Fibroblast of lung (primary cell): Measurements from ENCODE around the gene NDST3.

Source experiments
- EZH2 ChIP-seq: IDR thresholded peaks from 2 replicates; pipeline ENCODE4 v1.5.1; 2012; ENCODE audit warnings: low read length, control low read depth, mild to moderate bottlenecking; ENCODE audit errors: missing control alignments
- TF ChIP-seq, protein P1 (sequence below), 2 donors: IDR thresholded peaks in 1 of 2; conservative IDR thresholded peaks in 1 of 2; 1 replicate in 1 of 2; 2 replicates in 1 of 2; pipeline ENCODE4 v1.5.1; 2011 to 2012; ENCODE audit warnings: low read length in 2 of 2, control low read depth in 1 of 2, inconsistent platforms in 1 of 2, low read depth in 1 of 2, mild to moderate bottlenecking in 1 of 2

- TF ChIP-seq, protein P1, sequence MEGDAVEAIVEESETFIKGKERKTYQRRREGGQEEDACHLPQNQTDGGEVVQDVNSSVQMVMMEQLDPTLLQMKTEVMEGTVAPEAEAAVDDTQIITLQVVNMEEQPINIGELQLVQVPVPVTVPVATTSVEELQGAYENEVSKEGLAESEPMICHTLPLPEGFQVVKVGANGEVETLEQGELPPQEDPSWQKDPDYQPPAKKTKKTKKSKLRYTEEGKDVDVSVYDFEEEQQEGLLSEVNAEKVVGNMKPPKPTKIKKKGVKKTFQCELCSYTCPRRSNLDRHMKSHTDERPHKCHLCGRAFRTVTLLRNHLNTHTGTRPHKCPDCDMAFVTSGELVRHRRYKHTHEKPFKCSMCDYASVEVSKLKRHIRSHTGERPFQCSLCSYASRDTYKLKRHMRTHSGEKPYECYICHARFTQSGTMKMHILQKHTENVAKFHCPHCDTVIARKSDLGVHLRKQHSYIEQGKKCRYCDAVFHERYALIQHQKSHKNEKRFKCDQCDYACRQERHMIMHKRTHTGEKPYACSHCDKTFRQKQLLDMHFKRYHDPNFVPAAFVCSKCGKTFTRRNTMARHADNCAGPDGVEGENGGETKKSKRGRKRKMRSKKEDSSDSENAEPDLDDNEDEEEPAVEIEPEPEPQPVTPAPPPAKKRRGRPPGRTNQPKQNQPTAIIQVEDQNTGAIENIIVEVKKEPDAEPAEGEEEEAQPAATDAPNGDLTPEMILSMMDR (conservative IDR thresholded peaks at IDR 0.05 in 1 of 2, IDR thresholded peaks at IDR 0.05 in 1 of 2; ENCODE audit: low read depth in 1 of 2, low read length in 2 of 2): no peak
- TF ChIP-seq EZH2: no peak
These were observed 105.0 kb downstream of the NDST3 start for GRCh38 chr4:118139241-118139640.
